HPDE6-E6E7 (cell line): ENCODE measurements around the gene DNAAF8.
A peak's percentile ranks its signal among the peaks of the same experiment; 100 is the strongest.

Experiments
- DNase-seq: peaks from one replicate; pipeline ENCODE4 v3.0.0; 2011; ENCODE audit warnings: missing footprints; ENCODE audit errors: extremely low spot score

Gene DNAAF8

GRCh38 chr16:4734063-4734729 lies at the start of gene DNAAF8, which contains the start of gene ANKS3:
DNAAF8 (plus strand) TSS chr16:4734537; CDS start chr16:4736515, 1,978 bp downstream.
ANKS3 (minus strand) TSS chr16:4734271; CDS start chr16:4730149, 4,122 bp downstream.
- DNase-seq, result peak; percentile 98

GRCh38 chr16:4684763-4685162 lies 49.6 kb upstream of the DNAAF8 start:
- no peak for DNase-seq

GRCh38 chr16:4685292-4685691 lies 49.0 kb upstream of the DNAAF8 start:
- DNase-seq, result no peak

- DNase-seq, result no peak
Measured at GRCh38 chr16:4685776-4686496, 48.4 kb upstream of the DNAAF8 start.

GRCh38 chr16:4686497-4687210 lies 47.7 kb upstream of the DNAAF8 start:
- DNase-seq, result no peak

GRCh38 chr16:4687416-4687815 lies 46.9 kb upstream of the DNAAF8 start:
- no peak for DNase-seq

GRCh38 chr16:4687946-4688673 lies 46.2 kb upstream of the DNAAF8 start:
- no peak for DNase-seq

- no peak for DNase-seq
Measured at GRCh38 chr16:4688674-4689045, 45.7 kb upstream of the DNAAF8 start.

GRCh38 chr16:4689091-4689671 lies 45.2 kb upstream of the DNAAF8 start:
- DNase-seq, result no peak

- no peak for DNase-seq
Measured at GRCh38 chr16:4689864-4690704, 44.3 kb upstream of the DNAAF8 start.

- no peak for DNase-seq
Measured at GRCh38 chr16:4690946-4691665, 43.2 kb upstream of the DNAAF8 start.

GRCh38 chr16:4691666-4692412 lies 42.5 kb upstream of the DNAAF8 start:
- DNase-seq, result no peak

GRCh38 chr16:4692460-4693295 lies 41.7 kb upstream of the DNAAF8 start:
- DNase-seq, result no peak

- peak; percentile 98 for DNase-seq
Measured at GRCh38 chr16:4693296-4693955, 40.9 kb upstream of the DNAAF8 start, which contains the start of gene NUDT16L1. NUDT16L1 (plus strand) TSS chr16:4693562; CDS start chr16:4693727, 165 bp downstream.

- no peak for DNase-seq
Measured at GRCh38 chr16:4693956-4694641, 40.2 kb upstream of the DNAAF8 start.

GRCh38 chr16:4694642-4695451 lies 39.5 kb upstream of the DNAAF8 start:
- DNase-seq, result no peak
